OCI-LY3 (cell line): ENCODE results near the gene WBP2.

Experiments
- H2AFZ ChIP-seq: fragments of 200-600, 300-600 bp; shearing (Covaris generic); 2 replicates; pipeline ENCODE4 v1.6.0; 2014; ENCODE audit warnings: antibody characterized with exemption, low read depth, low read length
- H3K27ac ChIP-seq: fragments of 200-600, 300-600 bp; sonication (generic); 2 replicates; pipeline ENCODE4 v1.5.1; 2014; ENCODE audit warnings: mild to moderate bottlenecking, low read length, moderate library complexity, mixed read lengths
- H3K27me3 ChIP-seq: fragments of 200-600, 300-600 bp; sonication (generic); 2 replicates; pipeline ENCODE4 v1.6.1; 2014; ENCODE audit warnings: low read depth, low read length, mixed read lengths
- H3K36me3 ChIP-seq: fragments of 200-600, 300-600 bp; sonication (generic); replicated peaks from 2 replicates; pipeline ENCODE3; 2014; ENCODE audit warnings: low read depth, low read length, mixed read lengths
- H3K4me1 ChIP-seq: fragments of 300-600, 200-600 bp; sonication (generic); 2 replicates; pipeline ENCODE4 v1.6.1; 2014; ENCODE audit warnings: low read length, mixed read lengths
- H3K4me2 ChIP-seq: fragments of 200-600, 300-600 bp; sonication (generic); 2 replicates; pipeline ENCODE4 v1.6.1; 2014; ENCODE audit warnings: low read length, mixed read lengths
- H3K4me3 ChIP-seq: fragments of 300-600, 200-600 bp; sonication (generic); 2 replicates; pipeline ENCODE4 v1.5.1; 2014; ENCODE audit warnings: antibody characterized with exemption, mild to moderate bottlenecking, low read length, moderate library complexity
- H3K79me2 ChIP-seq: fragments of 300-600, 200-600 bp; shearing (Covaris generic); 2 replicates; pipeline ENCODE4 v1.6.1; 2014; ENCODE audit warnings: mild to moderate bottlenecking, low read length, mixed read lengths
- H3K9ac ChIP-seq: fragments of 300-600, 200-600 bp; shearing (Covaris generic); 2 replicates; pipeline ENCODE4 v1.6.0; 2014; ENCODE audit warnings: mild to moderate bottlenecking, low read length, moderate library complexity
- H3K9me3 ChIP-seq: fragments of 200-600, 300-600 bp; shearing (Covaris generic); 2 replicates; pipeline ENCODE4 v1.6.1; 2014; ENCODE audit warnings: low read length, mixed read lengths; ENCODE audit not compliant: insufficient read depth
- H4K20me1 ChIP-seq: fragments of 200-600, 300-600 bp; sonication (generic); 2 replicates; pipeline ENCODE4 v1.6.1; 2016; ENCODE audit warnings: low read length, mixed read lengths; ENCODE audit not compliant: insufficient read depth
- CTCF ChIP-seq: fragments of 200-600, 300-600 bp; sonication (generic); IDR thresholded peaks from 2 replicates; pipeline ENCODE4 v1.5.1; 2014; ENCODE audit warnings: antibody characterized with exemption, low read length, low read depth
- EZH2phosphoT487 ChIP-seq: fragments of 200-600 bp; shearing (Covaris generic); IDR thresholded peaks from 2 replicates; pipeline ENCODE4 v1.6.1; 2018; ENCODE audit warnings: antibody characterized with exemption, mixed run types, low read depth

Gene WBP2

DNA sequence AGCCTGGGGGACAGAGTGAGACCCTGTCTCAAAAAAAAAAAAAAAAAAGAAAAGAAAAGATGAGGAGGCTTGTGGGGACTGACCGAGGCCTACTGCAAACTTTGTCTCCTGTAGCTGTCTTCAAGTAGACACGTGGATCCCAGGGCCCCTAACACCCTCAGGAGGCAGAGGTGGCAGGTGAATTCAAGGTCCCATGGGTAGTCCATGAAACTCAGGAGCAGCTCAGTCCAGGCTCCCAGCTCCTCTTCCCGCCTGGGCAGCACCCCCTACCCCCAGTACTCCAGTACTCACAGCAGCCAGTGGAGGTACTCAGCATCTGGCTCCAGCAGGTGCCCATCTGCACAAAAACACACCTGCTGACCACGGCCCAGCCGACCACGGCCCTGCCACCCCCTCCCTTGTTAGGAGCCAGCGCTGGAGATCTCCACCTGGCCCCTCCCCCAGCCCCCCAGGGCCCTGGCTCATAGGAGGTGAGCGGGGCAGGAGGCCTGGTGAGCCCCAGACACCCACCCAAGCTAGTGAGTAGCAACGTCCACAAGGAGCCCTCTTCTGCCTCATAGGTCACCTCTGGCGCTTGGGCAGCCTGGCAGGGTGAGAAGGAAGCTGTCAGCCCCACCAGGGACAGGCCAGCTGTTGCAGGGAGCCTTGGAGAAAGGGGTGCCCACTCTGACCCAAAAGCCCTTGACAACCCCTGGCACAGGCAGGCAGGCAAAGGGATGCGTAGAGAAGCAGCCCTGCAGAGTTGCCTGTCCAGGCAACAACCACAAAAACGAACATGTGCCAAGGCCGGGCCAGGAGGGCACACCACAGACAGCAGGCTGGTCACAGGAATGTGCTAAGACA, 45.8 kb upstream of the WBP2 start:
- TF ChIP-seq EZH2phosphoT487: no peak
- TF ChIP-seq CTCF: no peak
- Histone ChIP-seq H3K4me2 (no peak overlapping the region), H2AFZ (no peak overlapping the region), H3K4me3 (no peak overlapping the region), H3K27ac (no peak overlapping the region), H4K20me1 (no peaks in the 10 kb centered on the region), H3K4me1 (peaks cover 15% of the 10 kb centered on the region), H3K9me3 (no peaks in the 10 kb centered on the region), H3K27me3 (no peaks in the 10 kb centered on the region), H3K79me2 (peaks cover 24% of the 10 kb centered on the region), H3K9ac (no peak overlapping the region), H3K36me3 (peaks cover 9% of the 10 kb centered on the region)

GRCh38 chr17:75899767-75900468, 44.8 kb upstream of the WBP2 start:
- H3K9me3 ChIP-seq: no peaks in the 10 kb centered on the region
- no peak for TF ChIP-seq CTCF
- no peak for TF ChIP-seq EZH2phosphoT487
- H3K9ac ChIP-seq: no peak overlapping the region
- no peak overlapping the region for H3K4me2 ChIP-seq
- peaks cover 9% of the 10 kb centered on the region for H3K36me3 ChIP-seq
- H3K4me1 ChIP-seq: peaks cover 19% of the 10 kb centered on the region
- H3K79me2 ChIP-seq: peaks cover 34% of the 10 kb centered on the region
- no peak overlapping the region for H3K4me3 ChIP-seq
- H3K27me3 ChIP-seq: no peaks in the 10 kb centered on the region
- no peak overlapping the region for H3K27ac ChIP-seq
- H4K20me1 ChIP-seq: no peaks in the 10 kb centered on the region
- H2AFZ ChIP-seq: no peak overlapping the region

GRCh38 chr17:75899353-75899752, 44.2 kb upstream of the WBP2 start:
- Histone ChIP-seq H3K27ac (no peak overlapping the region), H4K20me1 (no peaks in the 10 kb centered on the region), H2AFZ (no peak overlapping the region), H3K79me2 (peaks cover 38% of the 10 kb centered on the region), H3K27me3 (no peaks in the 10 kb centered on the region), H3K36me3 (peaks cover 9% of the 10 kb centered on the region), H3K9ac (no peak overlapping the region), H3K4me2 (no peak overlapping the region), H3K4me1 (peaks cover 22% of the 10 kb centered on the region), H3K4me3 (no peak overlapping the region), H3K9me3 (no peaks in the 10 kb centered on the region)
- no peak for TF ChIP-seq EZH2phosphoT487
- TF ChIP-seq CTCF: no peak

DNA sequence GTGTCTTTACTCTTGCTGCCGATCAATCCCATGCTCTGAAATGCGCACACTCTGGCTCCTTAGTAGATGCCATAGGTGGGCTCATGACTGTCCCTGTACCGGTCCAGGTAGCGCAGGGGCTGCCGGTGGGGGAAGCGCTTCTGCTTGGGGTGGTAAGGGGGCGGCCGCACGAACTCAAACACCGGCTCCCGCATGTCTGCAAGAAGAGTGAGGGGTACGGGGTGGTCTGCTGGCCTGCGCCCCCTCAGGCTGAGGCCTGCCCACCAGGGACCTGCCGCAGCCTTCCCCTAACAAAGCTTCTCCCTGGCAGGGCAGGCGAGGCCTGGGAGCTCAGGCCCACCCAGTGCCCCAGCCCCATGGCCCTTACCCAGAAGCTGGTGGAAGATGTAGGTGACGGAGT, 43.7 kb upstream of the WBP2 start:
- H3K9me3 ChIP-seq: no peaks in the 10 kb centered on the region
- no peak for TF ChIP-seq EZH2phosphoT487
- no peak for TF ChIP-seq CTCF
- H3K4me1 ChIP-seq: peaks cover 19% of the 10 kb centered on the region
- no peak overlapping the region for H3K4me3 ChIP-seq
- no peak overlapping the region for H3K9ac ChIP-seq
- no peak overlapping the region for H2AFZ ChIP-seq
- H3K27me3 ChIP-seq: no peaks in the 10 kb centered on the region
- no peak overlapping the region for H3K27ac ChIP-seq
- peaks cover 9% of the 10 kb centered on the region for H3K36me3 ChIP-seq
- H3K4me2 ChIP-seq: no peak overlapping the region
- H3K79me2 ChIP-seq: peaks cover 37% of the 10 kb centered on the region
- no peaks in the 10 kb centered on the region for H4K20me1 ChIP-seq
